Kidney epithelial cell (primary cell): ENCODE data around the gene RAB33B. TPM values are rescaled to one million over a fixed set of nuclear protein-coding genes. Genes with fewer than 3 reads are reported as not detected.

ENCODE experiments used
- DNase-seq: peaks from one replicate; pipeline ENCODE4 v3.0.0-alpha.2; 2010; ENCODE audit warnings: low read depth
- H3K27me3 ChIP-seq: 2 replicates; pipeline ENCODE4 v1.6.0; 2011; ENCODE audit warnings: low read length; ENCODE audit not compliant: control insufficient read depth, insufficient read depth
- H3K36me3 ChIP-seq: 2 replicates; pipeline ENCODE4 v1.5.1; 2011; ENCODE audit warnings: low read length; ENCODE audit not compliant: control insufficient read depth, insufficient read depth
- H3K4me3 ChIP-seq: 2 replicates; pipeline ENCODE4 v1.5.1; 2011; ENCODE audit warnings: low read depth, mild to moderate bottlenecking, control low read depth, low read length
- CTCF ChIP-seq: IDR thresholded peaks from 2 replicates; pipeline ENCODE4 v1.5.1; 2011; ENCODE audit warnings: mild to moderate bottlenecking, moderate library complexity, low read length, control low read depth, inconsistent platforms; ENCODE audit not compliant: insufficient read depth, poor library complexity, severe bottlenecking
- total RNA-seq: library from RNA; depleted of rRNA; stranded (reverse); fragments of >200 nt; gene quantifications from 2 replicates; pipeline ENCODE4 v1.2.3, GENCODE V29; 2015

Gene RAB33B
- total RNA-seq, 1 donor from 2014 or later = 9.6 TPM

- Histone ChIP-seq H3K27me3 (no peaks in the 10 kb centered on the region), H3K4me3 (no peak overlapping the region), H3K36me3 (no peaks in the 10 kb centered on the region)
- no peak for TF ChIP-seq CTCF
- no peak for DNase-seq
These were observed 70.2 kb downstream of the RAB33B start for GRCh38 chr4:139524062-139524631.

- no peak for TF ChIP-seq CTCF
- no peak for DNase-seq
- no peaks in the 10 kb centered on the region for H3K27me3 ChIP-seq
- H3K4me3 ChIP-seq = no peak overlapping the region
- H3K36me3 ChIP-seq = no peaks in the 10 kb centered on the region
These were observed 71.5 kb downstream of the RAB33B start for GRCh38 chr4:139525414-139525813.

Other genes starting within 250 kb of the RAB33B start
- gene MGARP, start 173.9 kb upstream of the RAB33B start, total RNA-seq = 0.08 TPM in 1 of 2 replicates, not detected in the other
- 31.0 and 31.7 TPM in 2 replicates for gene NAA15, start 152.6 kb upstream of the RAB33B start, total RNA-seq
- 26.7 and 36.8 TPM in 2 replicates for gene NDUFC1, start 151.6 kb upstream of the RAB33B start, total RNA-seq
- 37.7 and 38.7 TPM in 2 replicates for gene SETD7, start 102.1 kb downstream of the RAB33B start, total RNA-seq
- gene MGST2, start 211.7 kb downstream of the RAB33B start, total RNA-seq = 29.8 and 35.8 TPM in 2 replicates